Mucosa of descending colon (tissue), 3 donors: ENCODE data around the gene NOXA1. TPM values are rescaled to one million over a fixed set of nuclear protein-coding genes. Genes with fewer than 3 reads are reported as not detected.

Experiments
- ATAC-seq: fragments of 200-7000 bp; cut with Tn5 transposase; one replicate; pipeline ENCODE4 v1.9.1; 2020; ENCODE audit warnings: mild to moderate bottlenecking, moderate library complexity
- DNase-seq, 3 donors: peaks; one replicate each; pipeline ENCODE4 v3.0.0-alpha.2; 2020
- H3K36me3 ChIP-seq: fragments of 200-600 bp; one replicate; pipeline ENCODE4 v1.8.0; 2021; ENCODE audit warnings: low read depth, mild to moderate bottlenecking
- H3K4me1 ChIP-seq: fragments of 200-600 bp; one replicate; pipeline ENCODE4 v1.8.0; 2021; ENCODE audit warnings: low read depth, mild to moderate bottlenecking
- H3K4me3 ChIP-seq: fragments of 200-600 bp; one replicate; pipeline ENCODE4 v1.8.0; 2021; ENCODE audit warnings: mild to moderate bottlenecking
- H3K9me3 ChIP-seq: fragments of 200-600 bp; one replicate; pipeline ENCODE4 v1.8.0; 2021; ENCODE audit warnings: mild to moderate bottlenecking
- CTCF ChIP-seq: fragments of 200-600 bp; IDR thresholded peaks from one replicate; pipeline ENCODE4 v1.8.0; 2022; ENCODE audit warnings: antibody characterized with exemption, mild to moderate bottlenecking
- intact Hi-C, 2 donors: fragments of 100-400 bp; cut with DNase I in 1 of 2; cut with micrococcal nuclease in 1 of 2; formaldehyde crosslinking; loops; one replicate each; pipeline versions ENCODE4 v1.11.0 to v1.11.1; 2022; cut with DNase I, micrococcal nuclease
- total RNA-seq, 3 donors: library from RNA; stranded (reverse); fragmentation: NEBNext Ultra II Directional in 2 of 3; extraction: Animal tissue kit (Norgen Biotek cat#: 25700) in 2 of 3; gene quantifications; one replicate each; pipeline versions ENCODE4 v1.2.1 to v1.2.4, GENCODE V29; 2021 to 2023
- donor health status: DM: no; HTN: no; CAD: no; lungs with moderate emphysema.
- donor health status: DM: no; HTN: no; CAD: no.
- donor health status: DM: no; HTN: yes; CAD: no.

NOXA1 gene
- total RNA-seq, 3 donors from 2014 or later = 18.0 to 41.5 (median 27.2) TPM

- no peak for DNase-seq
- no peak for TF ChIP-seq CTCF
- Histone ChIP-seq H3K9me3 (no peaks in the 10 kb centered on the region), H3K36me3 (no peaks in the 10 kb centered on the region), H3K4me3 (peak overlapping the region; percentile 34), H3K4me1 (peaks cover 18% of the 10 kb centered on the region)
- no peak for ATAC-seq
- intact Hi-C loops = no loop called here
Measured at GRCh38 chr9:137459601-137460362, 36.6 kb downstream of the NOXA1 start.

DNA sequence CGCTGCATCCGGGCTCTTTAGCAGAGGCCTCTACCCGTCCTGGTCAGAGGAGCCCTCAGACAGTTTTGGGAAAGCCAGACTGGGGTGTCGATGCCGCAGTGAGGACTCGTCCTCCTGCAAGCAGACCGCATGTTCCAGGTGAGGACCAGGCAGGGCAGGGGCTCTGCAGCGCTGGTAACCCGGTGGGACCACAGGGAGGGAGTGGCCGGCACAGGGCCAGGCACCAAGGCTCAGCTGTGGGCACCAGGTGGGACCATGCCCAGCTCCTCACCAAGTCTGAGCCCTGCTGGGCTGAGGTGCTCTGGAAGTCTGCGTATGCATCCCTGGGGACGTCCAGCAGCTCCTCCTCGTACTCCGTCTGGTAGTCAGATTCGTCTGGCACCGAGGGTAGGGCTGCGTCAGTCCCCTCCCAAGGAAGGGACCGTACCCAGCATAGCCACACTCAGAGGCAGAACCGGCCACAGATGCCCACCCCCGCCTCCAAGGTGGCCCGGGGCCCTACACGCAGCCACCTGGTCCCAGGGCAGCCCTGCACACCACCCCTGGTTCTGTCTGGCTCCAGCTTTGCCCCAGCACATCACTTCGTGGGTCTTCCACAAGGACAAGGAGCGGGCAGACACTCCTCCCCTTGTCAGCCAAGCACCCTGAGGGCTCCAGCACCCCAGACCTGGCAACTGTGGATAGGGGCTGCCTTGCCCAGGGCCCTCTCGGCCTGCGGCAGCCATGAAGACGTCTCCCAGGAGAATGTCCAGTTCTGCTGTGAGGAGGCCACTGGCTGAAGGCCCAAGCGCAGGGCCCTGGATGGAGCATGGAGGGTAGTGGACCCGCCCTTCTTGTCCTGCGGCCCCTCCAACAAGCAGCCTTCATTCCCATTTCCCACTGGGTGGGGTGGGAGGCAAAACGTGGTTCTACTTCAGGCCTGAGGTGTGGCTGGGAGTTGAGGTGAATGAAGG lies 37.4 kb downstream of the NOXA1 start:
- no peaks in the 10 kb centered on the region for H3K9me3 ChIP-seq
- no peaks in the 10 kb centered on the region for H3K36me3 ChIP-seq
- TF ChIP-seq CTCF = no peak
- DNase-seq (peak; percentile 17 to 62 (median 49)), ATAC-seq (no peak)
- intact Hi-C loops = no loop called here
- peaks cover 14% of the 10 kb centered on the region for H3K4me1 ChIP-seq
- no peak overlapping the region for H3K4me3 ChIP-seq

GRCh38 chr9:137461316-137461662 lies 38.1 kb downstream of the NOXA1 start:
- no peaks in the 10 kb centered on the region for H3K9me3 ChIP-seq
- intact Hi-C loops = no loop called here
- TF ChIP-seq CTCF = no peak
- no peak for ATAC-seq
- H3K4me1 ChIP-seq = peaks cover 14% of the 10 kb centered on the region
- DNase-seq = peak in 1 of 3 donors; percentile 12
- H3K36me3 ChIP-seq = no peaks in the 10 kb centered on the region
- H3K4me3 ChIP-seq = no peak overlapping the region

GRCh38 chr9:137461663-137462395 lies 38.6 kb downstream of the NOXA1 start:
- DNase-seq (peak; percentile 56 to 92 (median 81)), ATAC-seq (peak; percentile 37)

More at GRCh38 chr9:137461663-137462395, 38.6 kb downstream of the NOXA1 start:
- Histone ChIP-seq H3K4me1 (peaks cover 14% of the 10 kb centered on the region), H3K9me3 (no peaks in the 10 kb centered on the region), H3K4me3 (no peak overlapping the region), H3K36me3 (no peaks in the 10 kb centered on the region)
- intact Hi-C loops = no loop called here
- no peak for TF ChIP-seq CTCF
